ENCODE data around the gene PLA2G4A.
A peak's percentile ranks its signal among the peaks of the same experiment; 100 is the strongest.

The PLA2G4A gene

DNA sequence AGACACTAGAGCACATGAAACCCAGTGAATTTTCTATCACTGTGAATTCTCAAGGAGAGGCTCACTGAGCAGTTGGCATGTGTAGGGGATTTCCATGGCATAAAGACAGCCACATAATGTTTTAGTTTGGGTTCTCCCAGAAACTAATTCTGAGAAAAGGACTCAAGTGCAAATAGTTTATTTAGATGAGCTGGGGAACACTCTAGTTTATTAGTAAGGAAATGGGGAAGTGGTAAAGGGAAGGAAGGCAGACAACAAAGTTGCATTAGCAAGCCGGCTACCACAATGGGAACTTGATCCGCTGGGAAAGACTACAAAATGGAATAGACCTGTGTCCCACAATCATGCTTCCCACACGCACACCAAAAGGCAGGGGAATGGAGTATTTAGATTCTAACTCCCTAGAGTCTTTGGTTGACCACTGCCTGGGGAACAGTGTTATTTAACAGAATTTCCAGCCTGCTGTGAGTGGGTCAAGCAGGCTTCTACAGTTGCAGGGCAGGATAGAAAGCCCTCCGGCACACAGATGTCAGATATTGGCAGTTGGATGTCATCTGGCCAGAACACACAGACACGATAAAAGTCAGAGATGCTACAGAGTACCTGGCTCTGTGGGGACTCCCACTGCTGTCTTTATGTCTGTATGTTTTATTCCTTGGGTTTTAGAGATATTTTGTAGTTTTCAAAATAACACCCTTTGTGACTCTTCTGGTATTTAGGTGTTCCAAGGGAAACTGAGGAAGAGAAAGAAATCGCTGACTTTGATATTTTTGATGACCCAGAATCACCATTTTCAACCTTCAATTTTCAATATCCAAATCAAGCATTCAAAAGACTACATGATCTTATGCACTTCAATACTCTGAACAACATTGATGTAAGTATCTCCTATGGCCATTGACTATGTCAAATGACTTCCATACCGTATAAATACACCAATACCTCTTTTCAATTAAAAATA lies 150.1 kb downstream of the PLA2G4A start:
- DNase-seq (ENCODE audit: low read depth): no peak

DNA sequence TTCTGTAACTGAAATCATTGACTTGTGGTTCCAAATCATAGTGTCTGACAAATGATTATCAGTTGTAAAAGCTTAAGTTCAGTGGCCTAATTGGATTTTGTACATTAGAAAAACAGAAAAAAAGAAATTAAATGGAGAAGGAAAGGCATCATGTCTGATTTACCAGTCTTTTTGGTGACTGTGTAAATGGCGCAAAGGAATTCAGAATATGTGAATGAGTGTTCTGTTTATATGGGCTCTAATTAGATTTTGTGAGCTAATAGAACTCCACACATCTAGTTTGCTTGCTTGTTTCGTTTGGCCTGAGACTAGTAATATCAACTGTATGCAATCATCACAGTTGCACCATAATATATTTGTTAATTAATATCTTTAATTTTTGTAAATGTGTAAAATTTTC lies 151.7 kb downstream of the PLA2G4A start:
- DNase-seq (ENCODE audit: low read depth): no peak

DNA sequence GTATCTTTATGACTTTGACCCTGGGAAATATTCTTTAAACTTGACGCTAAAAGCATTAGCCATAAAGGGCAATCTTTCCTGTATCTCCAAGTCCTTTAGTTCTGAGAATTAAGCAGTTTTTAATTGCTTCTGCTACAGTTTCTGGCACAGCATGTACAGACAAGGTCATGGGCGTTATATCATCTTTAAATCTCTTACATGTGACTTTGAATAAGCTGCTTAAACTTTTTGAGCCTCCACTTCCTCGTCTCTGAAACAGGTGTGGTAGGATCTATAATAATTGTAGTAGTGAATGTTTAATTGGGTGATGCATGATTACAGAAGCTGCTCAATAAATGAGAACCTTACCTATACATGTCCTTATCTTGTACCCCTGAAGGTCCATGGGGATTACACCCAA lies 153.4 kb downstream of the PLA2G4A start:
- DNase-seq (ENCODE audit: low read depth): no peak

DNA sequence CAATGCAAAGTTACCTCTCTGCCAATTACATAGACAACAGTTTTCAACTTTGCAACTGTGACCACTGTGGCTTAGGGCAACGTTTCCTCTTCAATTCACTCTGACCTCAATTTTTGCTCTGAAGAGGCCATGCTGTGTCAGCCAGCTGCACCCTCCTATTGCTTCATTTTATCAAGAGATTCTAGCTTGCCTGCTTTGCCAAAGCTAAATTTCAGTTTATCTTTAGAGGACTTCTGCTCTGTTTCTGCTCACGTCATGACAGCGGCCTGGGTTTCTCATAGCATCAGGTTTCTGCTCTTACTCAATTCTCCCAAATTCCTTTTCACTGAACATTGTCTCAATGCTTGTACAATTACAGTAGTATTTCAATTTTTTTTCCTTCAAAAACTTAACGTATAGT lies 154.6 kb downstream of the PLA2G4A start:
- DNase-seq (ENCODE audit: low read depth): peak; percentile 91

DNA sequence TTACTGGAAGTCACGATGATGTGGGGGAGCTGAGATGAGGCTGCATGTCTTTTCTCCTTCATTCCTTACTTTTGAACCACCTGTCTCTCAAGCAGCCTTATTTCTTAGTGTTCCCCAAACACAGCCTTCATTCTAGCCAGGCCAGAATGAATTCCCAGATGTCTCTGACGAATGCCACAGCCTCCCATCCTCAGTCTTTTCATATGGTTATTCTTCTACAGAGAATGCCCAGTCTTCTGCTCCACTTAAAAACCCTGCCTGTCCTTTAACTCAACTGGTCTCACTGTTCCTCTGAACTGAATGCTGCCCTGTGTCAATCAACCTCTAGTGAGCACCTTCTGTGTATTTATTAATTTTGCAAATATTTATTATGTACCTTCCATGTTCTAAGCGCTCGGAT lies 156.2 kb downstream of the PLA2G4A start:
- DNase-seq (ENCODE audit: low read depth): no peak

DNA sequence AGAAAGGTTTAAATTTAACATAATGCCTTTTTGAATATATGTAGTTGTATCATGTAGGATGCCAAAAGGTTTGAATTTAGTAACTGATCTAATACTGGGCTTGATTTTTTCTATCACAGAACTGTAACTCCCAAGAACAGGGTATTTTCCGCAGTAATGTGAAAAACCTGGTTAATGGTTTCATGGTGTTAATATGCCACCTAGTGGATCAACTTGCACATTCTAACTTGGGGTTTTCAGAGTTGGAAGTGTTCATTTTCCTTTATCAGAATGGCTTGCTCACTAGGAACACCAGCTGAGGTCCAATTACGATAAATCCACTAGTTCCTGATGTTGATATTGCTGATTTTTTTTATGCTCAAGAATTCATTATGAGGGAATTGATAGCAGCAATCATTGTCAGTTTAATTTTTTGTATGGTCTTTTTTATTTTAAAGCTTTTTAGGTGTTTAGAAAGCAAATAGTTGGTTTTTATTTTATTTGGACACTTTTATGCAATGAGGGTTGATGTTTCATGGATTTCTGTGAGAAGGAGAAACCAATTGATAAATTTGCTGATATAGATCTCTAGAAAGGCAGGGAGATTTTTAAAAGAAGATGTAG lies 157.2 kb downstream of the PLA2G4A start:
- DNase-seq (ENCODE audit: low read depth): peak; percentile 42

DNA sequence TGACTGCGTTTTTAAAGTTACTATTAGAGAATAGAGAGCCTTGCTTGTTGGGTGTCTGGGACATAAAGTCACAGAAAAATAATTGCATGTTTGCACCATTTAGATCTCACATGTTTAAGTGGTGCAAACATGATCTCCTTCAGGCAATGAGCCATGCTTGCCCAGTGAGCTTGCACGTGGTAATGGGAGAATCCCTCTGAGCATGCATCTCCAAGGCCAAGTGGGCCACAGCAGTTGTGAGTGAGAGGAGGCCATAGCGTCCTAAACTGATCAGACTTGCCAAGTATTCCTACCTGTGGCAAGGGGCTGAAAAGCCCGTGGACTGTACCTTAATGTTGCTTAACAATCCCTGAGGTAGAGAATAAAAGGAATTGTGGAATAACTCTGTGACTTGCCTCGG lies 158.3 kb downstream of the PLA2G4A start:
- DNase-seq (ENCODE audit: low read depth): no peak

DNA sequence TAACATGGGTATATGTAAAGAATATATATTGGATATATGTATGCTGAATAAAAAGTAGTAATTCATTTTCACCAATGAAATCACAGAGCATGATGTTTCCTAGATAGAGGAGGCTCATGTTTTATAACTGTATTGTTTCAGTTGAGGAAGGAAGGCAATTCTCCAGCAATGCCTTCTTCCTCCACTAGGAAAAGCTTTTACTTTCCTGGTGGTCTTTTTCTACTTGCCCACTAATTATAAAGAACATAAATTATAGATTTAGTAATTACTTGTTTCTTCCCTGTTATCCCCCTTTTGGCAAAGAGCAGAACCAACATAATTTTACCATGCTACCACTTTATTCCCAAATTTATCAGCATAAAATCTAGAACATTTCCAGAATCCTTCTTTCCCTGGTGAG lies 159.0 kb downstream of the PLA2G4A start:
- no peak for DNase-seq (ENCODE audit: low read depth)

DNA sequence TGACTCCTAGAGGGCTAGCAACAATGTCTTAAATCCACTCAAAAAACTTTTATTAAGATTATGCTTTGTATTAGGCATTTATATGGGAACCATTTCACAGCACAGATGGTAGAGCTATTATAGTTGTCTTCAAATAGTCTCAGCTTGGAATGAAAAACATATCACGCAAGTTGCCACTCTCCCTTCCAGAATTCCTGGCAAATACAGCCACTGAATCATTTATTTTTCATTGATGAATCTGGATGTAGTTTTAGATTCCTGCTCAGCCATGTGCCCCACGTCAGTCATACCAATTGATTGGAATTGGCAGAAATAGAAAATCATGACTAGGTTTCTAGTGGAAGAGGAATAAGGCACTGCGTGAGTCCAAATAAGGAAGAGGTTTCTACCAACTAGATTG lies 165.2 kb downstream of the PLA2G4A start:
- no peak for DNase-seq (ENCODE audit: low read depth)

DNA sequence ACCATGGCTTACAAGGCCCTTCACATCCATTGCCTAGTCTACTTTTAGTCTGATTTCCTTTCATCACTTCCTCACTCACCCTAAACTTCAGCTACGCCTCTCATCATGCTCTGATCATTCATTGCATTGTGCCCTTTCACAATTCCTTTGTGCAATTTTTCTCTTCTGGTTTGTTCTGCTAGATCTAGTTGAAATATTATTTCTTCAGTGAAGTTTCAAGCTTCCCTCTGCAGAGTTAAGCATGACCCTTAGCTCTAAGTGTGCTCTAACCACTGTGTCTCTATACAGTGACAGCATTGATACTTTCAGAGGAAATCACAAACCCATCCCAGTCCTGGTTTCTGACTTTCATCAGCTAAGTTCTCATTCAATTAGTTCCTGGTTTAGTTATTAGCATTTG lies 166.1 kb downstream of the PLA2G4A start:
- DNase-seq (ENCODE audit: low read depth): no peak

DNA sequence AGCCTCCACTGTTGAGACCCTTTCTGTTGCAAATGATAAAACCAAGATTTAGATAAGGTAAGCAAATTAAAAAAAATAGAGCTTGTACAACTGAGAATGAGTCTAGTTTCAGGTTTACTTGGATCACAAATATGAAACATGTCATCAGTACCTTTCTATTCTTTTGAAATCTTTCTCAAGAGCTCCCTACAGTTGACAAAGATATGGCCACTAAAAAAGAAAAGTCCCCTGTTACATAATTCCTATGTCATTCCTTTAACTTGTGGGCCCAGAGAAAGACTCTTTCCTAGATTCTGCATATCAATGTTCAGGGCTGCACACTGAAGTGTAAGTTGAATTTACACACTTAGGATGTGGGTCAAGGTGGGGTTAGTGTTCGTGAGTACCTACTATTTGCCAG lies 168.1 kb downstream of the PLA2G4A start:
- DNase-seq (ENCODE audit: low read depth): no peak

DNA sequence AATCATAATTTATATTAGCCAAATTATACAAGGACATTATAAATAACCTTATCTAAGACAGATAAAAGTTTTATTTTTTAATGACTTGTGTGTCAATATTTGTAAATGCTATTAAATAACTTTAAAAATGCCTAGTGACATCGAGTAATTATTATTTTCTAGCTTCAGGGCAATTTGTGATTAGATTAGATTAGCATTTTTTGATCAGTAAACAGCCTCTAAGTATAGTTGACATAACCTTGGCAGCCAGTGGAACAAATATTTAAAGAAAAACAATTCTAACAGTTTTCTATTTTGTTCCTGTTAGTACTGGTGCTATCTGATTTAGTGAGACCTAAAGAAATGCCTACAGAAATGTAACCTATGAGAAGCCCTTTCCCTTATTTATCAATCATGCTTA lies 169.1 kb downstream of the PLA2G4A start:
- no peak for DNase-seq (ENCODE audit: low read depth)

DNA sequence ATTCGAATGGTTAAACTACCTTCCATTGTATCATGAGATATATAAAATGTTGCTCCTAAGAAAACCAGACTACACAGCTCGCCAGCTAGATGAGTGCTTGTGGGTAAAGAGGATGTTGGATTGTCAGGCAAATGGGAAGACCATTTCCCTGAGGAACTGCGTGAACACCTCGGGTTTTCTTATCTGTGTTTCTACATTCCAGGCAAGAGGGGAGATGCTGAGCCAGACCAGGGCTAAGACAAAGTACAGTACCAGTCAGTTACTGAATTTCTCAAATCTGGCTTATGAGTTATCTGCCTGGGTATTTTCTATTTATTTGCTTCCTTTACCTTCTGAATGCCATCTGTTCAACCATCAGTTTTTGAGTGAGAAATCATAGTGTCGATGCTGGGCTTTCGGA lies 170.8 kb downstream of the PLA2G4A start:
- no peak for DNase-seq (ENCODE audit: low read depth)

DNA sequence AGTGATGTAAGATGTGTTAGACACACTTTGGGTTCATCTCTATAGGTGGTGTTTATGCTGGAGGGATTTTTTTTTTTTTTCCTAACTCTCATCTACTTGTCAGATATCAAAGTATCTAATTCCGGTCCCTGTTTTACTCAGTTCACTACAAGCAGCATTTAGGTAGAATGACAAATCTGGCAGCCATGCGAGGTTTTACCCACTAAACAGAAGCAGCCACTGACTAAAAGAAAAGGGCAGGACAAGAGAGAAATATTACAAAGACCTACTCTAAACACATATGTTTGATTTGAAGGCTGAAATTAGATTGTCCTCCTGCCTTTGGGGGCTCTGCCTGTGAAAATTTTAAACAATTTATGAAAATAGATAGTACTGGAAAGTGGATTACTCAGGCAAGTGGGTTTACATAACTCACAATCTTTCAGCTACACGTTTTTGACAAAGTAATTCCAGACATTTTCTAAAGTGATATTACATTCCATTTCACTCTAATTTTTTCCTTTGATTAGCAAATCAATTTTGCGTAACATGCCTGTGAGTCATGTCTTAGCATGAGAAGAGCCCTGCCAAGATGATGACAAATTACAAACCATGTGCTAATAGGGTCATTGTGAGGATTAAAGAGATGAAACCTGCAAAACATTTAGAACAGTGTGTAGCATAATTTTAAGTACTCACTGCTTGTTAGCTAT lies 172.6 kb downstream of the PLA2G4A start:
- DNase-seq (ENCODE audit: low read depth): peak; percentile 87

DNA sequence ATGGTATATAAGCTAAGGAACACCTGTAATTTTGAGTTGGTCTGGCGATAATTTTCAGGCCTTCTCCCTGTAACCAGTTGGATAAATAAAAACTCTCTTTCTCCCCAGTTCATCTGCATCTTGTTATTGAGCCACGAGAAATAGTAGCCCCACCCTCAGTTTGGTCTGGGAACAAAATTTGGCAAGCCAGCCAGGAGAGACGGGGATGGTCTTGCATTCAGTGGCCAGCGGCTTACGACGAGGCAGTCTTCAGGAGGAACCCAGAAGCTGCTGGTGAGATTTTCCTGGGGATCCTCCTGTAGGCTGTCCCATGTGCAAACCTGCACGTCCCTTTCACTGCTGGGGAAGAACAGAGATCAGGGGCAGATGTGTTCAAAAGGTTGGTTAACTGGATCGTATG lies 174.6 kb downstream of the PLA2G4A start:
- DNase-seq (ENCODE audit: low read depth): no peak

DNA sequence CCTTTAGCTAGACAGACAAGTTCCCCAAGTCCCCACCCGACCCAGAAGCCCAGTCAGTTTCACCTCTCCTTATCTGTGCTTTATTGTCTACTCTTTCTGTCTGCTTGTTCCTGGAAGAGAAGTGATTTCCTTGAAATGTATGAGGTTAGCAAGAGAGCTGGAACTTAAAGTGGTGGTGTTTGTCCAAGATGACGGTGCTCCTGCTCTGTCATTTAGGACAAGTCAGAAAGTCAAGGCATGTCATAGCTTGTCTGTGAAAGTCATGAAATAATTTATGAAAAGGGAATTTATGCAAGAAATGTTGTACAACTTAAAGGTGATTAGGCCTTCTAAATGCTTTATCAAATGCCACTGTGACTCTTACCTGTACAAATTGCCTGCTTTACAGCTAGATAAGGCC lies 178.1 kb downstream of the PLA2G4A start:
- no peak for DNase-seq (ENCODE audit: low read depth)

DNA sequence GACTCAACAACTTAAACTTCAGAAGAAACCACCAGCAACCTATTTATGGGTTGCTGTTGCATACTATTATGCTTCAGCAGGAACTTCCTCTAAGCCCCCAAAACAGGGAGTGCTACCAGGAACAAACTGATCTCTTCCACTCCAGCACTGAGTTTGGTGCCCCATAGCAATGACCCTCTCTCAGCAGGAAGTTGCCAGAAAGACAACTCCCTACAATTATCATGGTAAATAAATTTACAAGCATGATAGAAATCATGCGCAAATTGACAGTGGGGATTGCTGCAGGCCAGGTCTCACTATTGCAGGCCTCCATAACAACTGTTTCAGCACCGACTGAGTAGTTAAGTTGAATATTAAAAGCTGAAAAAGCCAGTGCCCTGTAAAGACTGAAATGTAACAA lies 180.6 kb downstream of the PLA2G4A start:
- no peak for DNase-seq (ENCODE audit: low read depth)

DNA sequence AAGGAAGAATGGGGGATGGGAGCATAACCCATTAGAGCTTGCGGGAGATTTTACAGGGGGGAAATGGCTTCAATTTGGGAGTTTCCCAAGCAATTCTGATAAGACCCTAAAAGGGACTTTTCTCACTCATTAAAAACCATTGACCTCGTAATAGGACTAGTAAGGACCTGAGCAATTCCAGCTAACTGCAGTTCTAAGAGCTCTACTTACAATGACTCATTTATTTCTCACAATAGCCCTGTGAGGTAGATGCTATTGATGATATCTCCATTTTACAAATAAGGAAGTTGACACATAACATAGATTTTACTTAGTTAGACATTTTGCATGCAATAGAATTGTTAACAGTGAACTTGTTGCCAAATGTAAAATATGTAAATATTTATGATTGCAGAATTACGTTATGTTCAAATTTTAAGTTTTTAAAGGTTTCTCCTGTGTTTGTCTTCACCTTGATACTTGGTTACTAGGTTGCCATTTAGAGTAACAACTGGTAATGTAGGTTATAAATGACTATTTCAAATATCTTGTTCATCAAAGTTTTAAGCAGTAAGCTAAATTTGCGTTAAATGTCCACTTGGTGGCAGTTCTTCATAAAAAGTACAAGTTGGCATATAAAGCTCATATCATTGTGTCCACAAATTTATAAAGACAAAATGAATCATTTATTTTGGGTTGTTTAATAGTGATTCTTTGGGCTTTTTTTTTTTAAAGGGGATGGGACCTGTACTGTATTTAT lies 182.0 kb downstream of the PLA2G4A start:
- no peak for DNase-seq (ENCODE audit: low read depth)

DNA sequence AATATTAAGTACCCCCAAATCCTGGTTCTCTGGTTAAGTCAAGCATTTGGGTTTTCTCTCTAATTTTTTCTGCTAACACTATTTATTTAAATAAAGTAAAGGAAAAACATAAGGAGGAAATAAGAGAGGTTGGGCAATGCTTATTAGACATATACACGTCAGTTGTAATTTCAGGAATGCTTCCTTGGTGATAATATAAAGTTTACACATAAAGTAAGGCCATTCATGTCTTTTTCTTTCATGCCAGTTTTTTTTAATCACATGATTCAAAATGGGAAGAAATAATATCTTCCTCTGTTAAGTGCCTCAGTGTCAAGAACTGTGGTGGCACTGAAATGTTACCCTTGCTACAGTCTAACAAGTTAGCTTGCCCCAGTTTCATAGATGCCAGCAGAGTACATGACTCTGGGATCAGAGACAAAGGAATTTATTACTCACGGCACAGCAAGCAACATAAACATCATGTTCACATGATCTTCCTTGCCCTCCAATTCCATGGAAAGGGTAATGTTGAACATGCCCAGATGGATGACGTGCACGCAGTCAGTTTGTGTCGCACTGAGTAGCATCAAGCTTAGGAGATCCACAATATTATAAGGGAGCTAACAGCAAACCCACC lies 184.9 kb downstream of the PLA2G4A start:
- peak; percentile 33 for DNase-seq (ENCODE audit: low read depth)

DNA sequence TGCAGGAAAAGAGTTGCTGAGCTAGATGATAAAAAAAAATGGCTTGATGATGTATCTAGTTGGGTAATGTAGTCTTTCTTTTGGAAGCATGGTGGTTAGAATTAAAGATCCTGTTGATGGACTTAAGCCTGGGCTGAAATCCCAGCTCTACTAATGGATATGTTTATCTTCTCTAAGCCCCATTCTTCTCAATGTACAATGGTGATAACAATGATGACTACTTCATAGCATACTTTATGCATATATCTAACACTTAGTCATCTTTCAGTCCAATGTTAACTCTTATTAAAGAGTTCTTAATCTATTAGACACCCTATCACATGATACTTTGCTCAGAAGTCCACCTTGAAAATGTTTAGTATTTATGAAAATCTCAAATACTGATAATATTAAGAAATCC lies 189.5 kb downstream of the PLA2G4A start:
- DNase-seq (ENCODE audit: low read depth): no peak

DNA sequence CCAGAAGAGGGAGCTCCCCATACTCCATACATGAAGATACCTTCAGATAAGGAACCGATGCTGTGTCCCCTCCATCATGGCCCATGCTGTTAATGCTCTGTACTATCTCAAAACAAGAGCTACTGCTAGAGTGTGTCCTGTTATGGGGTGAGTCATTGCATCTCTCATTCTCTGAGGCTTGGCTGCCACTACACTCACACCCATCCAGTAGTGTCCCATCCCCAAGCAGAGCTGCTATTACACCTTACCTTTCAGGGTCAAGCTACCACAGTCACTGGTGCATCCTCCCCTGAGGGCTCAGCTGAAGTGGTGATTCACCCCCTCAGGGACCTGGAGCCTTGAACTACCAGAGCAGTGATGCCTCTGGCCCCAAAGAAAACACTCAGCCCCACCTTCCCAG lies 198.5 kb downstream of the PLA2G4A start:
- no peak for DNase-seq (ENCODE audit: low read depth)

Measured in fibroblast of gingiva (primary cell).